Embryonic facial prominence (tissue), 1 donor: ENCODE data around the gene ARHGAP26.
"Not testable (repeated sequence)": the region's sequence is repeated elsewhere in the genome, so short reads cannot be mapped to it uniquely, and the experiment has no call there.

ENCODE experiments used
- DNase-seq: peaks from one replicate; pipeline ENCODE4 v3.0.0-alpha.2; 2016; ENCODE audit errors: extremely low spot score

ARHGAP26 gene

GRCh38 chr5:142959683-142960657 lies 189.8 kb downstream of the ARHGAP26 start:
- no peak for DNase-seq

DNA sequence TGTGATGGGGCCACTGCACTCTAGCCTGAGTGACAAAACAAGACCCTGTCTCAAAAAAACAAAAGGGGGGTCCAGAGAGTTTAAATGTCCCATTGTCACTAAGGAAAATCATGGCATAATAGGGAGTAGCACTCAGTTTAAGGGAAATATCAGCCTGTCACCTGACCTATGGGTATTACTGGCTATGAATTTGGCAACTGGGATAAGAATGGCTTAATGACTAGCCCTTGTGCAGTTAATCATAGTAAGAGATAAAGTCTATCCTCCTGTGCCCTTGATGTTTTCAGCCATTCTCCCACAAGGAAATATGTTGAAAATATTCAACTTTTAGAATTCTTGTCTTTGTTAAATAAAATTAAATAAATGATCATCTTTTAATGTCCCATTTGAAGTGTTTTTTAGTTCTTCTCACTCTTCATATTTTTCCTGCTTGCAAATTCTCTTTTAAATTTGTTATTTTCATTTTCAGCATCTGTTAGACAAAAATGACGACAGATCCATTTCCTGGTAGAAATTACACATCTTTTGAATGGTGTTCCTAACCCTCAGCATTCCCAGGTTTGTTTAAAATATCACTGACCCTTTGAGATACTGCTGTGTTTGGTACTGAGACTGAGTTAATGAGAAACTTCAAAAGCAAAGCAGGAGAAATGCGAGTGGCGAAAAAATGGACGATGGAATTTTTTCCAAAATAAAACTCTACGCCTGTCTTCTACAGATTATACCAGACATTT lies 191.4 kb downstream of the ARHGAP26 start:
- DNase-seq, result no peak

GRCh38 chr5:142962174-142962533 lies 192.0 kb downstream of the ARHGAP26 start:
- DNase-seq, result no peak

GRCh38 chr5:142965258-142966120 lies 195.3 kb downstream of the ARHGAP26 start:
- DNase-seq, result not testable (repeated sequence)

- no peak for DNase-seq
These were observed 195.9 kb downstream of the ARHGAP26 start for GRCh38 chr5:142966121-142966420.

- no peak for DNase-seq
These were observed 199.0 kb downstream of the ARHGAP26 start for GRCh38 chr5:142969186-142969585.

DNA sequence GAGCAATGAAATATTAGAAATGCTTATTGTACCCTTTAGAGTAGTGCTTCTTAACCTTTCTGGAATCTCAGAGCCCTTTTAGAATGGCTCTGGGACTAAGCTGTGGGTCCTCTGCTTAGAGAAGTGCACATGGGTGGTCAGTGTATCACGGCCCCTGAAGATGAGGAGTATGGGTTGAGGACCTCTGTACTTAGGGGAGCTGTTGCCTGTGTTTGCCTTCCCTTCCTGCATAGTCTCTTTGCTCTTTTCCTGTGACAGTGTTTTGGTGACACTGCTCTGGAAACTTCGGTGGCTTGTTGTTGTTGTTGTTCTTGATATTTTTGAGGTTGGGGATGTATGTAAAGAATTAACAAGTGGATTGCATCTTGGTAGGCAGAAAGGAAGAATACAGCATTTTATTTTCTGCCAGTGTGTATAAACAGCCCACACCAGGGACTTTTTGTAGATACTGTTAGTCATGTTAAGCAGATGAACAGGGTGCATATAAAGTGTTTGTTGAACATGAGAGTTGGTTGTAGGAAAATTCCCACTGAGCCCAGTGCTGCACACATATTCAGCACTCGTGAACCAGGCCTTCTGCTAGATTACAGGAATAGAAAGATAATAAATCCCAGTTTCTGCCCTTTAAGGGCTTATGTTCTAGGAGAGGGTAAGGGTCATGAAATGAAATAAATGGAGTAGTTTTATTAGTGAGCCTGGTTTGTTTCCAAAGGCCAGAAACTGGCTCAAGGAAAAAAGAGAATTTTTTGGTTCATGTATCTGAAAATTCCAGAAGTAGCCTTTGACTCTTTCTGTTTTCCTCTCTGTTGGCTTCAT lies 199.7 kb downstream of the ARHGAP26 start:
- DNase-seq, result no peak

DNA sequence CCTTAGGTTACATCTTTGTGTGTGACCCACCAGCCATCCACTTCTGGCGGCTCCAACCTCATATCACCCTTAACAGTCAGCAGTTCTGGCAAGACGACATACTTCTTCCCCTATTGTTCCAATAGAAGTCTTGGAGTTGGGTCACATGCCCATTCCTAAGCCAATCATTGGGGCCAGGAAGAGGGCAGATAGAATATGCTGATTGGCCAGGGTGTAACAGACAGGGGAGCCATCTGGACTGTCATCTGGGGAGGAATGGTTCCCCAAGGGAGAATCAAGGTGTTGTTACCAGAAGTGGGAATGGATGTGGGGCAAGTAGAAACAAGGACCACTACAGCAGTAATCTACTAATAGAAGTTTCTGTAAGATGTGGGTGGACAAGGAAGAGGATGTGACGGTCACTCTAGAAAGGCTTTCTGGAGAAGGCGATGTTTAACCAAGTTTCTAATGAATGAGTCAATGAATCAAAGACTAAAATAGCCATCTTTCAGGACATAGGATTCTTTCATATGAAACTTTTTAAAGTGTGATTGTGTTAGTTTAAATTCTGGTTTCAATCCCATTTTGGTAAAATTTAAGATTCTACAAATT lies 200.4 kb downstream of the ARHGAP26 start:
- DNase-seq, result no peak

DNA sequence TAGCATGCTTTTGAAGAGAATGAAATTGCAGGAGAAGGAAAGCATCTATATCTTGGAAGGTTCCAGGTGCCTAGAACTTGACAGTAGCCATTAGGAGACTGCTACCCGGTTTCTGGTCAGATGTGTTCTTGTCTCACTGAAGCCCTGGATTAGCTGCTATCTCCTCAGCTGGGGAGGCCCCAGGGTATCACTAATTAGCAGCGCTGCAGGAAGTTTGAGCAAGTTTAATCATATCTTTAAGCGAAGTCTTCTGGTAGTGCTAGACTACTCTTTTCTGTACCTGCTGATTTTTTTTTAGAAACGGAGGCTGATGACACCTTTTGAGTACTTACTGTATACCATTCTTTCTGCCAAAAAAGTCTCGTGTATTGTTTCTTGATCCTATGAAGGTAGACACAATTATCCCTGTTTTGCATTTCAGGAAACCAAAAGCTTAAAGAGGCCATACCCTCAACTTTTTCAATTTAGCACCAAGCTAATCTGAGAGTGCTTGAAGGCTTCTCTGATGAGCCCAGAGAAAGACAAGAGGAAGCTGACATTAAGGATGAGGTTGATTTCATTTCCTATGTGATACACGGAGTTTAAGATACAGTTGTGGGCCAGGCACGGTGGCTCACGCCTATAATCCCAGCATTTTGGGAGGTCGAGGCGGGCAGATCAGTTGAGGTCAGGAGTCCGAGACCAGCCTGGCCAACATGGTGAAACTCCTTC lies 201.3 kb downstream of the ARHGAP26 start:
- no peak for DNase-seq

GRCh38 chr5:142972064-142972570 lies 201.9 kb downstream of the ARHGAP26 start:
- DNase-seq, result no peak

GRCh38 chr5:142973932-142974331 lies 203.8 kb downstream of the ARHGAP26 start:
- DNase-seq, result no peak

DNA sequence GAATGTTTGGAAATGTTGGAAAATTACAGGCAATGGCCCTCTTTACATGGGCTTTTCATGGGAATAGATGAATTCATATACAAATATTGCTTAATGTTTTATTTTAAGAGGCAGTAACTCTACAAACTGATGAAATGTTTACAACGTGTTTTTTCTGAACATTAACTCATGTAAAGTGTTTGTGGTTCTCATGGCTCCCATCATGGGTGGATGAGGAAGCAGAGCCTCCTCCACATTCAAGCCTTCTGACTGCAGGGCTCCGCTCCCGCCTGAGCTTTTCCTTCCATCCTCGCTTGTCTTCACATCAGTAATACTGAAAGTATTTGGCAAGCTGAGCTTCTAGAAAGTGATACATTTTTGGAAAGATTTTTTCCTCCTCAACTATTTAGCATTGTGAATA lies 204.2 kb downstream of the ARHGAP26 start:
- DNase-seq, result no peak

- DNase-seq, result no peak
These were observed 206.7 kb downstream of the ARHGAP26 start for GRCh38 chr5:142976861-142977260.

DNA sequence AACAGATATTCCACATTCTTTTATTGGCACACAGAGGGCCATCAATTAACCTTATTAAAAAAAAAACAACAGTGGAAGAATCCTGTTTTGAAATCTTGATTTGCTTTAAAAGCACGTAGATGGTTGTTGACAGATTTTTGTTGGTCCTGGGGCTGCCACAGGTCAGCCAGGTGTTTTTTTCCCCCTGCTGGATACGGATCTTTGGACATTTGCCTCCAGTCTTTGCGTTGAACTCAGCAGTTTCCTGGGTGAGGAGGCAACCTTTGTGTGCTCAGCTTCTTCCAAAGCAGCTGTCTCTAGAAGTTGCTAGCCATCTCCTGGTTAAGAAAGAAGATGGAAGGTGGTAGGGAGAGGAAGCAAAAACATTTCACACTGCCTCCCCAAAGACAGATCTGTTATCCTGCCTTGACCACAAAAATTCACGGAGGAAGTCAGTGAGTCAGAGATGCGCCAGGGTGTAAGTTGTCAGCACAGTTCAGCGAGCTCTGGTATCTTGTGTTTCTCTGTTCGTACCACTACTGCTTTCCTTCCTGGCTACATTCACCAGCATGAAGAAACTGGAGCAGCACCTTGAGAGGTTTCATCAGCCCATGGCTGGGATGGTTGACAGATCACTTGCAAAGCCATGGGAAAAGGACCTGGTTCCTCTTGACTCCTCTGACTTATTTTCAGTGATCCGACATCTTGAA lies 207.3 kb downstream of the ARHGAP26 start:
- no peak for DNase-seq

DNA sequence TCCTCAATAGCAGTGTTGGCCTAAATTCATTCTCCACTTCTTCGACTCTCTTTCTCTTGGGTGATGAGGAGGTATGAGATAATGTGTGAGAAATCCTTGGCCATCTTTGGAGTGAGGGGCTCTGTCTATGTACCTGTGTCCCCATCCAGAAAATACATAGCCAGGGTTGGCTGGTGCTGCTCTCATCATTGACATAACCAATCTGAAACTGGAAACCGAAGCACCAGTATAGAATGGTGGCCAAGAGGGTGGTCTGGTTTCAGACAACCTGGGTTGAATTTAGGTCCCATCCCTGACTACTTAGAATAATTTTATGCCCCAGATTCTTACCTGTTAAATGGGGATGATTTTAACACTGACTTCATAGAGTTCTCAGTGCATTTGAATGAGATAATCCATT lies 208.1 kb downstream of the ARHGAP26 start:
- no peak for DNase-seq

GRCh38 chr5:142978726-142979125 lies 208.5 kb downstream of the ARHGAP26 start:
- no peak for DNase-seq

GRCh38 chr5:142979636-142980035 lies 209.5 kb downstream of the ARHGAP26 start:
- DNase-seq, result no peak

DNA sequence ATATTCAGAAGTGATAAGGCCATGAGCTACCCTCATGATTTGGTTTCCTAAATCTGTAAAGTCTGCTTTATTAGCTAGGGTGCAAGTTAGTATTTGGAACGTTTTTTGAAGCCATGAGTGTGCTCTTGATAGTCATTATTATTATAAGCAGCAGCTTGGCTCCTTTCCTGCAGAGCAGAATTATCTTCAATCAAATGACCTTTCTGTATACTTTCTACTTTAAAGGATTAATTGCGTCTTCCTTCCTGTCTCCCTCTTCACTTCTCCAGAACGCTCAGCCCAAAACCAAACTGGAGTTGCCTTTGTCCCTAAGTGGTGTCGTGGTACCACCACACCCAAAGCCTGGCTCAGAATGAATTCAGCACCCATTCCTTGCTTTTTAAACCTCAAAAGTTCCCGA lies 211.3 kb downstream of the ARHGAP26 start:
- no peak for DNase-seq
